Endodermal cell (in vitro differentiated cells): Measurements from ENCODE around the gene OR2D3. TPM values are rescaled to one million over a fixed set of nuclear protein-coding genes. Genes with fewer than 3 reads are reported as not detected.

ENCODE experiments used
- DNase-seq: peaks from one replicate; pipeline ENCODE4 v3.0.0-alpha.2; 2017
- H3K27ac ChIP-seq: 2 replicates; pipeline ENCODE4 v1.5.1; 2013; ENCODE audit warnings: mild to moderate bottlenecking, low read depth, low read length, moderate library complexity
- H3K27me3 ChIP-seq: 2 replicates; pipeline ENCODE4 v1.6.1; 2013; ENCODE audit warnings: mild to moderate bottlenecking, low read length, moderate library complexity; ENCODE audit not compliant: insufficient read depth, control insufficient read depth, poor library complexity, severe bottlenecking
- H3K36me3 ChIP-seq: 2 replicates; pipeline ENCODE4 v1.7.0; 2013; ENCODE audit warnings: mild to moderate bottlenecking, low read length, moderate library complexity; ENCODE audit not compliant: control insufficient read depth, insufficient read depth
- H3K4me1 ChIP-seq: one replicate; pipeline ENCODE4 v1.7.0; 2013; ENCODE audit warnings: low read length; ENCODE audit not compliant: control insufficient read depth, insufficient read depth
- H3K4me3 ChIP-seq: 2 replicates; pipeline ENCODE4 v1.5.1; 2013; ENCODE audit warnings: mild to moderate bottlenecking, low read length, moderate library complexity
- H3K9ac ChIP-seq: 2 replicates; pipeline ENCODE4 v1.6.1; 2013; ENCODE audit warnings: mild to moderate bottlenecking, low read length, moderate library complexity; ENCODE audit not compliant: poor library complexity, severe bottlenecking; ENCODE audit errors: extremely low read depth
- H3K9me3 ChIP-seq: 2 replicates; pipeline ENCODE4 v1.6.1; 2013; ENCODE audit warnings: mild to moderate bottlenecking, low read length, moderate library complexity; ENCODE audit not compliant: control insufficient read depth
- H3K27ac Mint-ChIP-seq: 2 replicates; pipeline ENCODE4 v1.8.0; 2020; ENCODE audit warnings: mixed read lengths
- H3K27me3 Mint-ChIP-seq: 2 replicates; pipeline ENCODE4 v1.8.0; 2021; ENCODE audit warnings: mild to moderate bottlenecking, mixed read lengths; ENCODE audit not compliant: insufficient read depth
- H3K36me3 Mint-ChIP-seq: 2 replicates; pipeline ENCODE4 v1.8.0; 2020; ENCODE audit warnings: low read depth, mixed read lengths
- H3K4me1 Mint-ChIP-seq: 2 replicates; pipeline ENCODE4 v1.8.0; 2020; ENCODE audit warnings: mixed read lengths
- H3K4me3 Mint-ChIP-seq: 2 replicates; pipeline ENCODE4 v1.8.0; 2020; ENCODE audit warnings: mild to moderate bottlenecking, moderate library complexity, mixed read lengths
- H3K9me3 Mint-ChIP-seq: 2 replicates; pipeline ENCODE4 v1.8.0; 2020; ENCODE audit warnings: mild to moderate bottlenecking, mixed read lengths
- WGBS, 2 experiments: methylation state at CpG; one replicate each; pipeline versions ENCODE4 v1.1.5 to v1.1.7; 2013; ENCODE audit warnings: missing lambda C conversion rate in 2 of 2, mixed read lengths in 1 of 2; ENCODE audit not compliant: insufficient coverage in 1 of 2, insufficient read length in 1 of 2; 5-methylcytosine and 5-hydroxymethylcytosine counted together
- total RNA-seq, 2 donors: library from RNA; stranded (reverse); fragmentation: NEBNext Ultra II Directional in 1 of 2; extraction: Animal tissue kit (Norgen Biotek cat#: 25700) in 1 of 2; gene quantifications; 2 replicates in 1 of 2; 3 replicates in 1 of 2; pipeline ENCODE4 v1.2.1, GENCODE V29; 2021
- TF ChIP-seq, protein P1 (sequence below): fragments of 200-600 bp; sonication (generic); conservative IDR thresholded peaks from 2 replicates; pipeline ENCODE4 v1.5.0; 2021; ENCODE audit warnings: antibody characterized with exemption, mild to moderate bottlenecking

Gene OR2D3
- total RNA-seq, 2 donors from 2014 or later, result not detected

DNA sequence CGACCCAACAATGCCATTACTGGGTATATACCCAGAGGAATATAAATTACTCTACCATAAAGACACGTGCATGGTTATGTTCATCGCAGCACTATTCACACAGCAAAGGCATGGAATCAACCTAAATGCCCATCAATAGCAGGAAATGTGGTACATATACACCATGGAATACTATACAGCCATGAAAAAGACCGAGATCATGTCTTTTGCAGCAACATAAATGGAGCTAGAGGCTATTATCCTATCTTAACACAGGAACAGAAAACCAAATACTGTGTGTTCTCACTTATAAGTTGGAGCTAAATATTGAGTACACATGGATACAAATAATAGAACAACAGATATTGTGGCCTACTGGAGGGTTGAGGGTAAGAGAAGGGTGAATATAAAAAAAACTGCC is 32.0 kb upstream of the OR2D3 start:
- Histone ChIP-seq H3K4me1 (no peaks in the 10 kb centered on the region), H3K9ac (no peak overlapping the region), H3K9me3 (peaks cover 4% of the 10 kb centered on the region), H3K27ac (no peak overlapping the region), H3K4me3 (no peak overlapping the region), H3K27me3 (no peaks in the 10 kb centered on the region), H3K36me3 (no peaks in the 10 kb centered on the region)
- 96 to 100% methylated on average over 3 to 4 of the region's 4 CpGs for WGBS, 2 experiments
- TF ChIP-seq, protein P1, sequence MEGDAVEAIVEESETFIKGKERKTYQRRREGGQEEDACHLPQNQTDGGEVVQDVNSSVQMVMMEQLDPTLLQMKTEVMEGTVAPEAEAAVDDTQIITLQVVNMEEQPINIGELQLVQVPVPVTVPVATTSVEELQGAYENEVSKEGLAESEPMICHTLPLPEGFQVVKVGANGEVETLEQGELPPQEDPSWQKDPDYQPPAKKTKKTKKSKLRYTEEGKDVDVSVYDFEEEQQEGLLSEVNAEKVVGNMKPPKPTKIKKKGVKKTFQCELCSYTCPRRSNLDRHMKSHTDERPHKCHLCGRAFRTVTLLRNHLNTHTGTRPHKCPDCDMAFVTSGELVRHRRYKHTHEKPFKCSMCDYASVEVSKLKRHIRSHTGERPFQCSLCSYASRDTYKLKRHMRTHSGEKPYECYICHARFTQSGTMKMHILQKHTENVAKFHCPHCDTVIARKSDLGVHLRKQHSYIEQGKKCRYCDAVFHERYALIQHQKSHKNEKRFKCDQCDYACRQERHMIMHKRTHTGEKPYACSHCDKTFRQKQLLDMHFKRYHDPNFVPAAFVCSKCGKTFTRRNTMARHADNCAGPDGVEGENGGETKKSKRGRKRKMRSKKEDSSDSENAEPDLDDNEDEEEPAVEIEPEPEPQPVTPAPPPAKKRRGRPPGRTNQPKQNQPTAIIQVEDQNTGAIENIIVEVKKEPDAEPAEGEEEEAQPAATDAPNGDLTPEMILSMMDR, result no peak
- peaks cover 2% of the 10 kb centered on the region for H3K9me3 Mint-ChIP-seq
- no peaks in the 10 kb centered on the region for H3K36me3 Mint-ChIP-seq
- no peaks in the 10 kb centered on the region for H3K27me3 Mint-ChIP-seq
- no peak overlapping the region for H3K4me3 Mint-ChIP-seq
- DNase-seq, result no peak
- H3K27ac Mint-ChIP-seq, result no peak overlapping the region
- no peaks in the 10 kb centered on the region for H3K4me1 Mint-ChIP-seq

DNA sequence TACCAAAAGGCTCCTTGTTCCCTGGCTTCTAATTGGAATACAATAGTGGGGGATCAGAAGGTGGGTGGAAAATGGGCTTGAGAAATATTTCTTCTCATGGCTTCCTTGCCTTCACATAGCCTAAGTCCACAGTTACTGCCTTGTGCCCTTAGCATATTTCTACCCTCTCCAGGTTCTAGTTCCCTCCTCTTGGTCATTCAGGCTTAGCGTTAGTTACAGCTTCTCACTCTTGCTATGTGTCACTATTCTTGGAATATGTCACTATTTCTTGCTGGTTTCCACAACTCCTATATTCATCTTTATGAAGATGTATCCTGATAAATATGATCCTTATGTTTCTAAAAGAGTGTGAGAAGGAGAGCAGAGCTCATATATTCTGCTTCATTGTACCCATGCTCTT is 31.0 kb upstream of the OR2D3 start:
- Mint-ChIP-seq H3K9me3 (peaks cover 2% of the 10 kb centered on the region), H3K27ac (no peak overlapping the region), H3K36me3 (no peaks in the 10 kb centered on the region), H3K4me1 (no peaks in the 10 kb centered on the region), H3K4me3 (no peak overlapping the region), H3K27me3 (no peaks in the 10 kb centered on the region)
- Histone ChIP-seq H3K27me3 (no peaks in the 10 kb centered on the region), H3K4me3 (no peak overlapping the region), H3K4me1 (no peaks in the 10 kb centered on the region), H3K9ac (no peak overlapping the region), H3K36me3 (no peaks in the 10 kb centered on the region), H3K27ac (no peak overlapping the region), H3K9me3 (peaks cover 4% of the 10 kb centered on the region)
- TF ChIP-seq, protein P1, result no peak
- 86 to 90% methylated on average over 1 of the region's 1 CpG for WGBS, 2 experiments
- DNase-seq, result no peak

- 88 to 100% methylated on average over 2 of the region's 2 CpGs for WGBS, 2 experiments
Measured at GRCh38 chr11:6892400-6892799, 28.4 kb upstream of the OR2D3 start, which contains the start of gene OR2D2. Gene OR2D2, minus strand, starts transcription at chr11:6892500. Its CDS starts 0 bp downstream, at chr11:6892500.

More at GRCh38 chr11:6892400-6892799, 28.4 kb upstream of the OR2D3 start, which contains the start of gene OR2D2:
- Mint-ChIP-seq H3K4me1 (no peaks in the 10 kb centered on the region), H3K9me3 (peaks cover 2% of the 10 kb centered on the region), H3K36me3 (no peaks in the 10 kb centered on the region), H3K27ac (no peak within 1 kb of the TSS), H3K4me3 (no peak within 1 kb of the TSS), H3K27me3 (no peaks in the 10 kb centered on the region)
- no peak within 1 kb of the TSS for H3K27ac ChIP-seq
- no peaks in the 10 kb centered on the region for H3K36me3 ChIP-seq
- H3K9me3 ChIP-seq, result peaks cover 4% of the 10 kb centered on the region
- H3K9ac ChIP-seq, result no peak within 1 kb of the TSS
- no peak for DNase-seq
- H3K4me1 ChIP-seq, result no peaks in the 10 kb centered on the region
- TF ChIP-seq, protein P1, result no peak
- no peak within 1 kb of the TSS for H3K4me3 ChIP-seq
- no peaks in the 10 kb centered on the region for H3K27me3 ChIP-seq
